ENCODE data around the gene SLC12A3.

- TF ChIP-seq POLR2AphosphoS5 (IDR thresholded peaks at IDR 0.05; ENCODE audit: low read depth, low read length) (no peak), EGR1 (IDR thresholded peaks at IDR 0.05; ENCODE audit: borderline replicate concordance, low read depth, low read length) (no peak), CTCF (IDR thresholded peaks at IDR 0.05; ENCODE audit: control extremely low read depth in 1 of 3, insufficient read depth in 1 of 3, low read depth in 1 of 3, low read length in 3 of 3) (no peak), KDM1A (IDR thresholded peaks at IDR 0.05; ENCODE audit: borderline replicate concordance, low read length) (no peak), POLR2A (IDR thresholded peaks at IDR 0.05; ENCODE audit: control extremely low read depth in 1 of 2, low read depth in 2 of 2, low read length in 2 of 2) (no peak), ATF3 (IDR thresholded peaks at IDR 0.05; ENCODE audit: insufficient read depth, low read depth, low read length) (no peak), HDAC6 (IDR thresholded peaks at IDR 0.05; ENCODE audit: low read depth, low read length) (no peak), EP300 (IDR thresholded peaks at IDR 0.05; ENCODE audit: borderline replicate concordance in 1 of 2, low read depth in 2 of 2, low read length in 2 of 2) (no peak), TCF12 (IDR thresholded peaks at IDR 0.05; ENCODE audit: low read depth, low read length) (no peak), RFX5 (IDR thresholded peaks at IDR 0.05; ENCODE audit: borderline replicate concordance, low read depth, low read length) (no peak)
Measured at GRCh38 chr16:56931271-56931891, 66.4 kb downstream of the SLC12A3 start.

Measured in H1 (cell line).